ENCODE data around the gene SRXN1. TPM values are rescaled to one million over a fixed set of nuclear protein-coding genes. Genes with fewer than 3 reads are reported as not detected.
A peak's percentile ranks its signal among the peaks of the same experiment; 100 is the strongest.

The SRXN1 gene
- total and polyA plus RNA-seq, 9 of the 15 experiments (the other 6 are each of a cell fraction or from before 2014, with no cell fraction given) = 6.8 to 36.4 (median 21.6) TPM

- TF ChIP-seq ZNF592 (IDR thresholded peaks at IDR 0.05) (0 out of 2 replicates have a peak, but pooled peaks have one; percentile 31), ARID1B (IDR thresholded peaks at IDR 0.05) (peak; percentile 85)
Observed at GRCh38 chr20:684676-685319, 31.8 kb upstream of the SRXN1 start (continued).

GRCh38 chr20:682123-682522 is 29.1 kb upstream of the SRXN1 start:
- H3K9me3 ChIP-seq (replicated peaks; ENCODE audit: control insufficient read depth, insufficient read depth, low read depth, low read length) = no peaks in the 10 kb centered on the region
- ATAC-seq (no peak), FAIRE-seq (no peak), DNase-seq (ENCODE audit: extremely low read depth in 1 of 4, low spot score in 3 of 4) (no peak)
- no TSS peak for BruUV-seq (replicated peaks)
- H2AFZ ChIP-seq (ENCODE audit: low read depth, low read length) = no peak overlapping the region
- in situ Hi-C loops (cut with MboI) (no loop called here), intact Hi-C loops (cut with micrococcal nuclease) (no loop called here)
- no peak overlapping the region for H3K4me3 ChIP-seq
- CTCF ChIA-PET (ENCODE audit: low intra/inter-chr PET ratio) = no interaction called here
- no peak overlapping the region for H3K9ac ChIP-seq (ENCODE audit: insufficient read depth in 1 of 2, low read depth in 2 of 2, low read length in 2 of 2)
- WGBS (ENCODE audit: insufficient coverage, low coverage, missing lambda C conversion rate) = 86% methylated on average over 1 of the region's 1 CpG
- H3K79me2 ChIP-seq (ENCODE audit: control insufficient read depth, insufficient read depth, low read length) = no peaks in the 10 kb centered on the region
- no peaks in the 10 kb centered on the region for H3K36me3 ChIP-seq (ENCODE audit: control insufficient read depth, insufficient read depth, low read length)
- H3K9me1 ChIP-seq (ENCODE audit: control insufficient read depth, insufficient read depth, low read length) = no peaks in the 10 kb centered on the region
- TF ChIP-seq RBM25 (IDR thresholded peaks at IDR 0.05; ENCODE audit: low read depth, low read length, severe bottlenecking) (peak; percentile 50), POLR2B (IDR thresholded peaks at IDR 0.05; ENCODE audit: low read depth, partially characterized antibody) (no peak)
- H3K27me3 ChIP-seq (ENCODE audit: control insufficient read depth in 2 of 2, insufficient read depth in 2 of 2, low read length in 2 of 2) = no peaks in the 10 kb centered on the region
- no peak overlapping the region for H3K4me2 ChIP-seq (ENCODE audit: insufficient read depth, low read length)
- peaks cover 26 to 30% of the 10 kb centered on the region in 2 experiments; a peak in 4 of 5 replicates for H3K4me1 ChIP-seq (replicated peaks in 1 of 2; ENCODE audit: control insufficient read depth in 2 of 2, insufficient read depth in 2 of 2, low read length in 2 of 2)
- H3K27ac ChIP-seq (ENCODE audit: extremely low read depth, low read depth, low read length) = no peak overlapping the region
- POLR2A ChIA-PET = interaction anchor here (0.6 kb wide), 1 partner anchor 281 kb away, joined by 3 read pairs; no protein-coding TSS in a partner anchor
- H4K20me1 ChIP-seq (replicated peaks; ENCODE audit: control insufficient read depth, insufficient read depth, low read length) = no peaks in the 10 kb centered on the region

Data from K562 (cell line).